ENCODE data around the gene CFAP74. TPM values are rescaled to one million over a fixed set of nuclear protein-coding genes. Genes with fewer than 3 reads are reported as not detected.

Gene CFAP74
- total RNA-seq, 4 donors from 2014 or later = not detected

DNA sequence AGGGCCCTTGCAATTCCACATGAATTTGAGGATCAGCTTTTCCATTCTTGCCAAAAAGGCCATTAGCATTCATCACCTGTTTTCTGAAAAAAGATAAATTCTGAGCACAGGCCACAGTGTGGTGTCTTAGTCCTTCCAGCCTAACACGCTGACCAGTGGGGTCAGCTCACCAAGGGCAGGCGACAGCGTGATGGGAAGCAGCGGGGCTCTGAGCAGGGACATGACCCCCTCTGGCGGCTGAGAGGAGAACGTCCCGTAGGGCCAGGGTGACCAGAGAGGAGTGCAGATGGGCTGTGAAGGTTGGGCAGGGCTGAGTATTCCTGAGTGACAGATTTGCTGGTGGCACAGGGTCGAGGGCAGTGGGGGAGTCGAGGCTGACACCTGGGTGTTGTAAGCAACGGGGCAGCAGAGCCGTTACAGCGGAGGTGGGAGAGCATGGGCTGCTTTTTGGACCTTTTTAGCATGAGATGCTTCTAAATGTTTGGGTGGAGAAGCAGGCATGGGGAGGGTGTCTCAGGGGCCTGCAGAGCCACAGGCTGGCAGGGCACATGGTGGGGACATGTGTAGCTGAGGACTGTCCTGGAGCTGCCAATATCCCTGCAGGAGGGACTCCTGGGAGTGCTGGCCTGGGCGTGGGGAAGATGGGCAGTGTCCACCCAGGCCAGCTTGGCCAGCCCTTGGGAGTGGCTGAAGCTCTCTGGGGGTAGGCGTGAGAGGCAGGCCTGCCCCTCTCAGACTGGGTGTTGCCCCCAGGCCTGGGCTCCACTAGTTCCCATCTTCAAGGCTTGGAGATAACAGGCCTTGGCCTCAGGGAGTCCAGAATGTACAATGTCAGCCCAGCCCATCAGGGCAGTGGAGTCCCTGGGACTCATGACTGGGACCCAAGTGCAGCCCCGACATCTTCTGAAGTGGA lies 97.1 kb downstream of the CFAP74 start:
- Histone ChIP-seq H3K4me1 (peaks cover 10 to 25% (median 20%) of the 10 kb centered on the region in 4 donors), H3K27me3 (no peaks in the 10 kb centered on the region), H3K27ac (peak overlapping the region in 3 of 4 donors; percentile 0 to 13 (median 1)), H3K9me3 (no peaks in the 10 kb centered on the region), H3K36me3 (no peaks in the 10 kb centered on the region), H3K4me3 (no peak overlapping the region)
- intact Hi-C loops (cut with DNase I; ENCODE audit: low total_unique reads) (loop anchor here (5.0 kb wide), 1 partner anchor 124 kb away; no protein-coding TSS in a partner anchor), in situ Hi-C loops (cut with MboI; ENCODE audit: low pct_ligation_motif_present in 1 of 4, low pct_unique_long_range_greater_than_20kb in 1 of 4, low sequenced_read_pairs in 3 of 4) (loop anchor here in 2 of 4 donors (10.0 kb wide), 2 partner anchors 62 to 122 kb away; no protein-coding TSS in a partner anchor)
- WGBS, 2 donors (ENCODE audit: low coverage in 1 of 2) = 0 to 12% methylated on average over 9 to 13 of the region's 15 CpGs
- TF ChIP-seq POLR2A (IDR thresholded peaks at IDR 0.05) (no peak), EP300 (IDR thresholded peaks at IDR 0.05; ENCODE audit: low read depth) (no peak), POLR2AphosphoS5 (IDR thresholded peaks at IDR 0.05) (peak in 1 of 3 donors; percentile 20)
- TF ChIP-seq, protein P1, sequence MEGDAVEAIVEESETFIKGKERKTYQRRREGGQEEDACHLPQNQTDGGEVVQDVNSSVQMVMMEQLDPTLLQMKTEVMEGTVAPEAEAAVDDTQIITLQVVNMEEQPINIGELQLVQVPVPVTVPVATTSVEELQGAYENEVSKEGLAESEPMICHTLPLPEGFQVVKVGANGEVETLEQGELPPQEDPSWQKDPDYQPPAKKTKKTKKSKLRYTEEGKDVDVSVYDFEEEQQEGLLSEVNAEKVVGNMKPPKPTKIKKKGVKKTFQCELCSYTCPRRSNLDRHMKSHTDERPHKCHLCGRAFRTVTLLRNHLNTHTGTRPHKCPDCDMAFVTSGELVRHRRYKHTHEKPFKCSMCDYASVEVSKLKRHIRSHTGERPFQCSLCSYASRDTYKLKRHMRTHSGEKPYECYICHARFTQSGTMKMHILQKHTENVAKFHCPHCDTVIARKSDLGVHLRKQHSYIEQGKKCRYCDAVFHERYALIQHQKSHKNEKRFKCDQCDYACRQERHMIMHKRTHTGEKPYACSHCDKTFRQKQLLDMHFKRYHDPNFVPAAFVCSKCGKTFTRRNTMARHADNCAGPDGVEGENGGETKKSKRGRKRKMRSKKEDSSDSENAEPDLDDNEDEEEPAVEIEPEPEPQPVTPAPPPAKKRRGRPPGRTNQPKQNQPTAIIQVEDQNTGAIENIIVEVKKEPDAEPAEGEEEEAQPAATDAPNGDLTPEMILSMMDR (IDR thresholded peaks at IDR 0.05) = peak; percentile 85 to 96 (median 92)
- peak; percentile 89 for DNase-seq

DNA sequence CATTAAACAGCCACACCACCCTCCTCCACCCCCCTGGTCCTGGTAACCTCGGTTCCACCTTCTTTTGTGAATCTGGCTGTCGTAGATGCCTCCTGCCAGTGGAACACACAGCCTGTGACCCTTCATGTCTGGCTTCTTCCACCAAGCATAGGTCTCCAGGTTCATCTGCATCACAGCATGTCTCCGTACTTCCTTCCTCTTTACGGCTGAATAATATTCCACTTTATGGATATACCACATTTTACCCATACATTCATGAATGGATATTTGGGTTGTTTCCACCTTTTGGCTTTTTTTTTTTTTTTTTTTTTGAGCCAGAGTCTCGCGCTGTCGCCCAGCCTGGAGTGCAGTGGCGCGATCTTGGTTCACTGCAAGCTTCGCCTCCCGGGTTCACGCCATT lies 100.4 kb downstream of the CFAP74 start:
- Histone ChIP-seq H3K4me3 (no peak overlapping the region), H3K9me3 (no peaks in the 10 kb centered on the region), H3K36me3 (no peaks in the 10 kb centered on the region), H3K27ac (no peak overlapping the region), H3K27me3 (no peaks in the 10 kb centered on the region), H3K4me1 (peaks cover 5 to 15% (median 11%) of the 10 kb centered on the region in 4 donors)
- TF ChIP-seq POLR2A (IDR thresholded peaks at IDR 0.05) (no peak), POLR2AphosphoS5 (IDR thresholded peaks at IDR 0.05) (no peak), EP300 (IDR thresholded peaks at IDR 0.05; ENCODE audit: low read depth) (no peak)
- TF ChIP-seq, protein P1 (IDR thresholded peaks at IDR 0.05) = no peak
- no peak for DNase-seq
- 94 to 97% methylated on average over 10 to 12 of the region's 12 CpGs for WGBS, 2 donors (ENCODE audit: low coverage in 1 of 2)
- intact Hi-C loops (cut with DNase I; ENCODE audit: low total_unique reads) = no loop called here
- in situ Hi-C loops (cut with MboI; ENCODE audit: low pct_ligation_motif_present in 1 of 4, low pct_unique_long_range_greater_than_20kb in 1 of 4, low sequenced_read_pairs in 3 of 4) = loop anchor here in 2 of 4 donors (10.0 kb wide), 2 partner anchors 58 to 118 kb away; no protein-coding TSS in a partner anchor

DNA sequence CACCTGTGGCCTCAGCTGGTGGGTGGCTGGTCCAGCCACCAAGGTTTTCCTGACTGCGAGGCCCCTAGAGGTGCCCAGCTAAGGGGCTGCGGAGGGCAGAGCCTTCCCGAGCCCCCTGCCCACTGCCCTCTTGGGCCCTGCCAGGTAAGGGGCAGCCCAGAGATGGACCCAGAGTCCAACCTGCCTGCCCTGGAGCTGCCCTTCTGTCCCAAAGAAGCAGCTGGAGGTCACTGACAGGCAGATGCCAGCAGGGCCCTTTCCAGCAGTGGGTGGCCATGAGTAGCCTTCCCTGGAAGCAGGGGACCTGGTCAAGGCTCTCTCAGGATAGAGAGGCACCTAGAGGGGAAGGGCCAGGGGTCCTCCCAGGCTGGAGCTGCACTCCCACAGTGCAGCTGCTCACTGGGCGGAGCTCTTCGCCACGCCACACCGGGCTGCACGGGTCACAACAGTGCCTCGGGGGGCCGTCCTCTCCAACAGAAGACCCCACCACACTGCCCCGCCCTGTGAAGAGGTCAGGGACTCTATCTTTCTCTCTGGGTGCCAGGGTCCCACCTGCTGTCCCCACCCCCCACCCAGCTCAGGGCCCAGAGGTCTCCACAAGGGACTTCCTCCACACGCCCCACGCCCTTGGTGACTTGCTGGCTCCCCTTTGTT lies 101.8 kb downstream of the CFAP74 start:
- peaks cover 0 to 10% (median 4%) of the 10 kb centered on the region in 4 donors for H3K4me1 ChIP-seq
- DNase-seq = no peak
- 54 to 80% methylated on average over 1 to 8 of the region's 13 CpGs for WGBS, 2 donors (ENCODE audit: low coverage in 1 of 2)
- H3K9me3 ChIP-seq = no peaks in the 10 kb centered on the region
- no peaks in the 10 kb centered on the region for H3K36me3 ChIP-seq
- H3K27ac ChIP-seq = no peak overlapping the region
- intact Hi-C loops (cut with DNase I; ENCODE audit: low total_unique reads) = no loop called here
- in situ Hi-C loops (cut with MboI; ENCODE audit: low pct_ligation_motif_present in 1 of 4, low pct_unique_long_range_greater_than_20kb in 1 of 4, low sequenced_read_pairs in 3 of 4) = loop anchor here in 2 of 4 donors (10.0 kb wide), 2 partner anchors 57 to 117 kb away; no protein-coding TSS in a partner anchor
- H3K4me3 ChIP-seq = no peak overlapping the region
- TF ChIP-seq, protein P1 (IDR thresholded peaks at IDR 0.05) = no peak
- TF ChIP-seq POLR2A (IDR thresholded peaks at IDR 0.05) (no peak), POLR2AphosphoS5 (IDR thresholded peaks at IDR 0.05) (no peak), EP300 (IDR thresholded peaks at IDR 0.05; ENCODE audit: low read depth) (no peak)
- H3K27me3 ChIP-seq = no peaks in the 10 kb centered on the region

Measured in transverse colon (tissue), 4 donors.